Measurements from ENCODE around the gene EXOC6B.

- no peak for TF ChIP-seq CTCF (IDR thresholded peaks at IDR 0.05)
- no peak for TF ChIP-seq POLR2A (IDR thresholded peaks at IDR 0.05)
Observed at GRCh38 chr2:72689579-72690195, 136.1 kb downstream of the EXOC6B start.

Data from esophagus squamous epithelium (tissue), 4 donors.